ENCODE measurements around the gene VSNL1.
A peak's percentile ranks its signal among the peaks of the same experiment; 100 is the strongest.

The VSNL1 gene

GRCh38 chr2:17541531-17541950, 1.0 kb downstream of the VSNL1 start:
- no peak for TF ChIP-seq CTCF (conservative IDR thresholded peaks at IDR 0.05; ENCODE audit: low read depth)
- ChIA-PET POLR2A (ENCODE audit: low non-redundant PET) (no interaction called here), CTCF (no interaction called here)
- DNase-seq (ENCODE audit: low spot score) = no peak
- H3K27ac ChIP-seq = no peak overlapping the region

GRCh38 chr2:17542471-17542870, 2.0 kb downstream of the VSNL1 start:
- no peak for DNase-seq (ENCODE audit: low spot score)
- ChIA-PET POLR2A (ENCODE audit: low non-redundant PET) (no interaction called here), CTCF (no interaction called here)
- H3K27ac ChIP-seq = no peak overlapping the region
- no peak for TF ChIP-seq CTCF (conservative IDR thresholded peaks at IDR 0.05; ENCODE audit: low read depth)

GRCh38 chr2:17543131-17543660, 2.7 kb downstream of the VSNL1 start:
- ChIA-PET CTCF (interaction anchor here (0.8 kb wide), 1 partner anchor 24 kb away, joined by 3 read pairs; no protein-coding TSS in a partner anchor), POLR2A (ENCODE audit: low non-redundant PET) (no interaction called here)
- no peak for DNase-seq (ENCODE audit: low spot score)
- H3K27ac ChIP-seq = no peak overlapping the region
- no peak for TF ChIP-seq CTCF (conservative IDR thresholded peaks at IDR 0.05; ENCODE audit: low read depth)

- no peak for TF ChIP-seq CTCF (conservative IDR thresholded peaks at IDR 0.05; ENCODE audit: low read depth)
- ChIA-PET POLR2A (ENCODE audit: low non-redundant PET) (no interaction called here), CTCF (interaction anchor here (0.7 to 0.9 kb wide), 3 partner anchors 10 to 127 kb away, joined by 3 to 4 read pairs (median 3); no protein-coding TSS in a partner anchor)
- no peak for DNase-seq (ENCODE audit: low spot score)
- H3K27ac ChIP-seq = no peak overlapping the region
These were observed 3.4 kb downstream of the VSNL1 start for GRCh38 chr2:17543848-17544247.

GRCh38 chr2:17544256-17544655, 3.8 kb downstream of the VSNL1 start:
- ChIA-PET POLR2A (ENCODE audit: low non-redundant PET) (no interaction called here), CTCF (interaction anchor here (0.7 to 0.9 kb wide), 3 partner anchors 10 to 127 kb away, joined by 3 to 4 read pairs (median 3); no protein-coding TSS in a partner anchor)
- no peak for TF ChIP-seq CTCF (conservative IDR thresholded peaks at IDR 0.05; ENCODE audit: low read depth)
- H3K27ac ChIP-seq = no peak overlapping the region
- peak; percentile 57 for DNase-seq (ENCODE audit: low spot score)

- TF ChIP-seq CTCF (conservative IDR thresholded peaks at IDR 0.05; ENCODE audit: low read depth) = no peak
- no peak overlapping the region for H3K27ac ChIP-seq
- ChIA-PET POLR2A (ENCODE audit: low non-redundant PET) (no interaction called here), CTCF (interaction anchor here (0.5 to 0.7 kb wide), 2 partner anchors 64 to 67 kb away, joined by 3 to 4 read pairs; no protein-coding TSS in a partner anchor)
- DNase-seq (ENCODE audit: low spot score) = no peak
These were observed 5.5 kb downstream of the VSNL1 start for GRCh38 chr2:17545680-17546613.
